C4-2B (cell line): Measurements from ENCODE around the gene SMYD5.

Experiments
- ZFX ChIP-seq: fragments of 450-650 bp; IDR thresholded peaks from 2 replicates; pipeline ENCODE4 v1.6.1; 2017
- TF ChIP-seq, protein P1 (sequence below): fragments of 450-650 bp; conservative IDR thresholded peaks from 2 replicates; pipeline ENCODE4 v1.5.1; 2017; ENCODE audit warnings: mild to moderate bottlenecking

- TF ChIP-seq, protein P1, sequence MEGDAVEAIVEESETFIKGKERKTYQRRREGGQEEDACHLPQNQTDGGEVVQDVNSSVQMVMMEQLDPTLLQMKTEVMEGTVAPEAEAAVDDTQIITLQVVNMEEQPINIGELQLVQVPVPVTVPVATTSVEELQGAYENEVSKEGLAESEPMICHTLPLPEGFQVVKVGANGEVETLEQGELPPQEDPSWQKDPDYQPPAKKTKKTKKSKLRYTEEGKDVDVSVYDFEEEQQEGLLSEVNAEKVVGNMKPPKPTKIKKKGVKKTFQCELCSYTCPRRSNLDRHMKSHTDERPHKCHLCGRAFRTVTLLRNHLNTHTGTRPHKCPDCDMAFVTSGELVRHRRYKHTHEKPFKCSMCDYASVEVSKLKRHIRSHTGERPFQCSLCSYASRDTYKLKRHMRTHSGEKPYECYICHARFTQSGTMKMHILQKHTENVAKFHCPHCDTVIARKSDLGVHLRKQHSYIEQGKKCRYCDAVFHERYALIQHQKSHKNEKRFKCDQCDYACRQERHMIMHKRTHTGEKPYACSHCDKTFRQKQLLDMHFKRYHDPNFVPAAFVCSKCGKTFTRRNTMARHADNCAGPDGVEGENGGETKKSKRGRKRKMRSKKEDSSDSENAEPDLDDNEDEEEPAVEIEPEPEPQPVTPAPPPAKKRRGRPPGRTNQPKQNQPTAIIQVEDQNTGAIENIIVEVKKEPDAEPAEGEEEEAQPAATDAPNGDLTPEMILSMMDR = no peak
- TF ChIP-seq ZFX = no peak
Observed at GRCh38 chr2:73218298-73218697, 4.3 kb downstream of the SMYD5 start.
